Measurements from ENCODE around the gene PPP4C. TPM values are rescaled to one million over a fixed set of nuclear protein-coding genes. Genes with fewer than 3 reads are reported as not detected.

Gene PPP4C
- total RNA-seq, 1 experiment from 2014 or later, result 163 TPM

DNA sequence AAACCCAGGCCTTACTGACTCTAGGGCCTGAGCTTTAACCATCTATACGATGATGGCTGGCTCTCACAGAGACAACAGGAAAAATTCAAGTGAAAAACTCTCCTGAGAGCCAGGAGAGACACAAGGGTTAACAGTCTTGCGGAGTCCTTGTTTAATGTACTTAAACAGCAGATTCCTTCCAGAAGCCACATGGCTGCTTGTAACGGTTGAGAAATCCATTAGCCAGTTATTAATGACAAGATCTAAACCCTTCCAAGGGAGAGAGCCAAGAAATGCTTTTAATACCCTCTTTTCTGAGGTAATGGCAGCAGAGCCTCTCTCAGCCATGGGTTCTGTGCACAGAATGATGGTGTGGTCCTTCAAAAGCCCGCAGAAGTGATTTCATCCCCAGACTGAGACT is 15.4 kb upstream of the PPP4C start:
- Histone ChIP-seq H3T11ph (ENCODE audit: low read length) (no peak overlapping the region), H4K8ac (replicated peaks; ENCODE audit: insufficient read length, low read depth, low read length) (no peak overlapping the region), H3K23me2 (ENCODE audit: insufficient read length, low read depth, low read length, poor library complexity, severe bottlenecking) (peaks cover 12% of the 10 kb centered on the region), H3K18ac (ENCODE audit: insufficient read length, low read depth, low read length) (no peak overlapping the region), H3K79me1 (ENCODE audit: insufficient read depth, low read depth, low read length, poor library complexity, severe bottlenecking) (no peaks in the 10 kb centered on the region), H3K14ac (ENCODE audit: insufficient read depth, low read length) (no peak overlapping the region), H3K4me2 (ENCODE audit: insufficient read depth, insufficient read length, low read length) (no peak overlapping the region), H3K9me3 (ENCODE audit: control insufficient read depth, low read depth, low read length) (no peaks in the 10 kb centered on the region), H3K4me1 (ENCODE audit: insufficient read depth, low read length) (no peaks in the 10 kb centered on the region), H3K27me3 (ENCODE audit: insufficient read depth, low read length) (no peaks in the 10 kb centered on the region), H4K5ac (ENCODE audit: insufficient read length, low read depth, low read length) (no peak overlapping the region), H2BK12ac (ENCODE audit: insufficient read length, low read depth, low read length) (no peak overlapping the region), H2BK120ac (ENCODE audit: low read depth, low read length, poor library complexity, severe bottlenecking) (no peak overlapping the region), H3K9ac (ENCODE audit: extremely low read depth, insufficient read length, low read length) (no peak overlapping the region), H3K79me2 (ENCODE audit: insufficient read depth, low read length) (no peaks in the 10 kb centered on the region), H3K27ac (ENCODE audit: insufficient read length, low read depth, low read length) (no peak overlapping the region), H2BK5ac (ENCODE audit: insufficient read length, low read length) (no peak overlapping the region), H2AFZ (ENCODE audit: low read length) (no peak overlapping the region), H3K23ac (ENCODE audit: insufficient read length, low read depth, low read length) (no peak overlapping the region), H3K56ac (ENCODE audit: insufficient read length, low read depth, low read length) (no peak overlapping the region), H2AK5ac (ENCODE audit: insufficient read length, low read length) (no peak overlapping the region), H2BK20ac (ENCODE audit: low read depth, low read length, poor library complexity, severe bottlenecking) (no peak overlapping the region), H2BK15ac (ENCODE audit: low read depth, low read length) (no peak overlapping the region), H4K20me1 (ENCODE audit: control insufficient read depth, insufficient read depth, insufficient read length) (no peaks in the 10 kb centered on the region), H3K4ac (ENCODE audit: low read depth, low read length) (no peak overlapping the region), H4K91ac (ENCODE audit: insufficient read length, low read depth, low read length) (no peak overlapping the region)
- H3K27me3 Mint-ChIP-seq (ENCODE audit: low read depth), result no peaks in the 10 kb centered on the region
- WGBS (ENCODE audit: extremely low coverage, insufficient read length, low lambda C conversion rate), result no CpG with 5 or more reads among the region's 4 CpGs
- peaks cover 16 to 18% of the 10 kb centered on the region in 2 experiments for H3K4me1 Mint-ChIP-seq
- no peaks in the 10 kb centered on the region for H3K9me3 Mint-ChIP-seq
- no peak overlapping the region for H3K4me3 Mint-ChIP-seq
- TF ChIP-seq, protein P1, sequence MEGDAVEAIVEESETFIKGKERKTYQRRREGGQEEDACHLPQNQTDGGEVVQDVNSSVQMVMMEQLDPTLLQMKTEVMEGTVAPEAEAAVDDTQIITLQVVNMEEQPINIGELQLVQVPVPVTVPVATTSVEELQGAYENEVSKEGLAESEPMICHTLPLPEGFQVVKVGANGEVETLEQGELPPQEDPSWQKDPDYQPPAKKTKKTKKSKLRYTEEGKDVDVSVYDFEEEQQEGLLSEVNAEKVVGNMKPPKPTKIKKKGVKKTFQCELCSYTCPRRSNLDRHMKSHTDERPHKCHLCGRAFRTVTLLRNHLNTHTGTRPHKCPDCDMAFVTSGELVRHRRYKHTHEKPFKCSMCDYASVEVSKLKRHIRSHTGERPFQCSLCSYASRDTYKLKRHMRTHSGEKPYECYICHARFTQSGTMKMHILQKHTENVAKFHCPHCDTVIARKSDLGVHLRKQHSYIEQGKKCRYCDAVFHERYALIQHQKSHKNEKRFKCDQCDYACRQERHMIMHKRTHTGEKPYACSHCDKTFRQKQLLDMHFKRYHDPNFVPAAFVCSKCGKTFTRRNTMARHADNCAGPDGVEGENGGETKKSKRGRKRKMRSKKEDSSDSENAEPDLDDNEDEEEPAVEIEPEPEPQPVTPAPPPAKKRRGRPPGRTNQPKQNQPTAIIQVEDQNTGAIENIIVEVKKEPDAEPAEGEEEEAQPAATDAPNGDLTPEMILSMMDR (conservative IDR thresholded peaks at IDR 0.05), result no peak
- 0 out of 7 replicates have a peak, but pooled peaks cover 0 to 2% (median 0%) of the 10 kb centered on the region in 3 experiments for H3K36me3 Mint-ChIP-seq (ENCODE audit: insufficient read depth in 1 of 3, low read depth in 3 of 3)
- no peak for DNase-seq
- no peak overlapping the region for H3K27ac Mint-ChIP-seq
